ENCODE results near the gene CFAP77.

The CFAP77 gene

GRCh38 chr9:132610661-132611060, 200.7 kb downstream of the CFAP77 start:
- H3K4me1 ChIP-seq (ENCODE audit: low read depth, poor library complexity, severe bottlenecking), result peaks cover 62% of the 10 kb centered on the region
- no peaks in the 10 kb centered on the region for H4K20me1 ChIP-seq (ENCODE audit: insufficient read depth)
- no peaks in the 10 kb centered on the region for H3K79me2 ChIP-seq (ENCODE audit: insufficient read depth, low read depth)
- H3K36me3 ChIP-seq (ENCODE audit: insufficient read depth), result peaks cover 4% of the 10 kb centered on the region; the same call in 1 of the 2 replicates
- no peaks in the 10 kb centered on the region for H3K27me3 ChIP-seq (ENCODE audit: insufficient read depth, low read depth)
- H3K4me2 ChIP-seq, result no peak overlapping the region
- no peak overlapping the region for H2AFZ ChIP-seq (ENCODE audit: low read depth)
- TF ChIP-seq, protein P1, sequence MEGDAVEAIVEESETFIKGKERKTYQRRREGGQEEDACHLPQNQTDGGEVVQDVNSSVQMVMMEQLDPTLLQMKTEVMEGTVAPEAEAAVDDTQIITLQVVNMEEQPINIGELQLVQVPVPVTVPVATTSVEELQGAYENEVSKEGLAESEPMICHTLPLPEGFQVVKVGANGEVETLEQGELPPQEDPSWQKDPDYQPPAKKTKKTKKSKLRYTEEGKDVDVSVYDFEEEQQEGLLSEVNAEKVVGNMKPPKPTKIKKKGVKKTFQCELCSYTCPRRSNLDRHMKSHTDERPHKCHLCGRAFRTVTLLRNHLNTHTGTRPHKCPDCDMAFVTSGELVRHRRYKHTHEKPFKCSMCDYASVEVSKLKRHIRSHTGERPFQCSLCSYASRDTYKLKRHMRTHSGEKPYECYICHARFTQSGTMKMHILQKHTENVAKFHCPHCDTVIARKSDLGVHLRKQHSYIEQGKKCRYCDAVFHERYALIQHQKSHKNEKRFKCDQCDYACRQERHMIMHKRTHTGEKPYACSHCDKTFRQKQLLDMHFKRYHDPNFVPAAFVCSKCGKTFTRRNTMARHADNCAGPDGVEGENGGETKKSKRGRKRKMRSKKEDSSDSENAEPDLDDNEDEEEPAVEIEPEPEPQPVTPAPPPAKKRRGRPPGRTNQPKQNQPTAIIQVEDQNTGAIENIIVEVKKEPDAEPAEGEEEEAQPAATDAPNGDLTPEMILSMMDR (conservative IDR thresholded peaks at IDR 0.05; ENCODE audit: low read depth, low read length), result no peak
- no peak overlapping the region for H3K4me3 ChIP-seq (IDR thresholded peaks at IDR 0.05; ENCODE audit: insufficient read depth, low read depth, low read length)
- H3K9ac ChIP-seq, result no peak overlapping the region
- H3K27ac ChIP-seq, result no peak overlapping the region

GRCh38 chr9:132614324-132614723, 204.3 kb downstream of the CFAP77 start:
- Histone ChIP-seq H3K36me3 (ENCODE audit: insufficient read depth) (peaks cover 4% of the 10 kb centered on the region; the same call in 1 of the 2 replicates), H2AFZ (ENCODE audit: low read depth) (no peak overlapping the region), H3K79me2 (ENCODE audit: insufficient read depth, low read depth) (no peaks in the 10 kb centered on the region), H3K4me1 (ENCODE audit: low read depth, poor library complexity, severe bottlenecking) (peaks cover 55% of the 10 kb centered on the region), H4K20me1 (ENCODE audit: insufficient read depth) (no peaks in the 10 kb centered on the region), H3K27ac (peak overlapping the region; percentile 65), H3K27me3 (ENCODE audit: insufficient read depth, low read depth) (no peaks in the 10 kb centered on the region), H3K4me2 (peak overlapping the region; percentile 66), H3K4me3 (IDR thresholded peaks at IDR 0.05; ENCODE audit: insufficient read depth, low read depth, low read length) (no peak overlapping the region), H3K9ac (no peak overlapping the region)
- TF ChIP-seq, protein P1 (conservative IDR thresholded peaks at IDR 0.05; ENCODE audit: low read depth, low read length), result no peak

GRCh38 chr9:132615774-132616173, 205.8 kb downstream of the CFAP77 start:
- H3K79me2 ChIP-seq (ENCODE audit: insufficient read depth, low read depth), result no peaks in the 10 kb centered on the region
- no peak overlapping the region for H3K9ac ChIP-seq
- no peaks in the 10 kb centered on the region; the same call in 1 of the 2 replicates for H3K36me3 ChIP-seq (ENCODE audit: insufficient read depth)
- H4K20me1 ChIP-seq (ENCODE audit: insufficient read depth), result no peaks in the 10 kb centered on the region
- H3K4me2 ChIP-seq, result peak overlapping the region; percentile 66; the same call in 1 of the 2 replicates
- no peaks in the 10 kb centered on the region for H3K27me3 ChIP-seq (ENCODE audit: insufficient read depth, low read depth)
- TF ChIP-seq, protein P1 (conservative IDR thresholded peaks at IDR 0.05; ENCODE audit: low read depth, low read length), result no peak
- peak overlapping the region; percentile 65; the same call in 1 of the 2 replicates for H3K27ac ChIP-seq
- H3K4me3 ChIP-seq (IDR thresholded peaks at IDR 0.05; ENCODE audit: insufficient read depth, low read depth, low read length), result no peak overlapping the region
- no peak overlapping the region for H2AFZ ChIP-seq (ENCODE audit: low read depth)
- H3K4me1 ChIP-seq (ENCODE audit: low read depth, poor library complexity, severe bottlenecking), result peaks cover 55% of the 10 kb centered on the region

DNA sequence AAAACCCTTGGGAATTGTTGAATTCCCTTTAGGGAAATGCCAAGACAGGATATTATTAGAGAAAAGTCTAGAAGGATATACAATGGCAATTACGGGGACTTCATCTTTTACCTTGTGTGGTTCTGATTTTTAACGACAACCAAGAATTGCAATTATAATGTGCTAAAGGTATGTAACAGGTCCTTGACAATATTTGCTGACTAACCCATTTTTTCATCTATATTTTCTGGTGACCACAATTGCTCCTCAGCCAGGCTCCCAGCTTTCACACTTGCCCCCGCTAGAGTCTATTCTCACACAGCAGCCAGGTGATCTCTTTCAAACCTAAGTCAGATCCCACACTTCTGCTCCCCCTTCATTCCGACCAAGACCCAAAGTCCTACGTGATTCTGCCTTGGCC, 206.7 kb downstream of the CFAP77 start:
- no peaks in the 10 kb centered on the region; the same call in 1 of the 2 replicates for H3K36me3 ChIP-seq (ENCODE audit: insufficient read depth)
- H3K79me2 ChIP-seq (ENCODE audit: insufficient read depth, low read depth), result no peaks in the 10 kb centered on the region

More for the DNA sequence above, 206.7 kb downstream of the CFAP77 start:
- Histone ChIP-seq H3K4me3 (IDR thresholded peaks at IDR 0.05; ENCODE audit: insufficient read depth, low read depth, low read length) (no peak overlapping the region), H3K4me1 (ENCODE audit: low read depth, poor library complexity, severe bottlenecking) (peaks cover 55% of the 10 kb centered on the region), H3K9ac (no peak overlapping the region), H3K27me3 (ENCODE audit: insufficient read depth, low read depth) (no peaks in the 10 kb centered on the region), H3K27ac (no peak overlapping the region), H3K4me2 (peak overlapping the region; percentile 15; the same call in 1 of the 2 replicates), H4K20me1 (ENCODE audit: insufficient read depth) (no peaks in the 10 kb centered on the region), H2AFZ (ENCODE audit: low read depth) (no peak overlapping the region)
- TF ChIP-seq, protein P1 (conservative IDR thresholded peaks at IDR 0.05; ENCODE audit: low read depth, low read length), result no peak

All from KMS-11 (cell line).